ENCODE measurements around the gene SHISA5. TPM values are rescaled to one million over a fixed set of nuclear protein-coding genes. Genes with fewer than 3 reads are reported as not detected.

Gene SHISA5
- total and polyA plus RNA-seq, 2 donors (not counting 1 experiment from before 2014, with no cell fraction given), result 147 to 183 TPM

DNA sequence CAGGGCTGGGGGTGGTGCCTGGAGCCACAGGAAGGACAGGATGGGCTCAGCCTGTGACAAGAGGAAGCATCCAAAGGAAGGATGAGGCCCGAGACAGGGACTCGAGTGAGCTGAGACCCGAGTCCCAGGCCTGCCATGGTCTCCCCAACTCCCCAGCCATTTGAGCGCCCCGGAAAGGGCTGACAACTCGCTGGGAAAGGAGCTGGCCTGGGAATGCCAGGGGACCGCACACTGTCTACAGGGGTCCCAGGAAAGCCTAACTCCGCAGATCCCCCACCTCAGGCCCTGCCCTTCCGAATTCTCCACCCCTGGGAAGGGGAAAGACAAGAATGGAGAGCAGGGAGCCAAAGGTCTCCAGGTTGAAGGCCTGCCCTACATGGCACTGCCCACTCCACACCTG is 21.0 kb upstream of the SHISA5 start:
- Histone ChIP-seq H3K79me2 (ENCODE audit: control insufficient read depth, insufficient read depth, low read length) (no peaks in the 10 kb centered on the region), H3K27me3 (replicated peaks in 1 of 4; ENCODE audit: control extremely low read depth in 1 of 4, control insufficient read depth in 3 of 4, insufficient read depth in 4 of 4, low read length in 3 of 4) (no peaks in the 10 kb centered on the region), H3K4me3 (ENCODE audit: control extremely low read depth in 1 of 5, extremely low read depth in 1 of 5, insufficient read depth in 1 of 5, low read depth in 2 of 5, low read length in 4 of 5) (no peak overlapping the region), H3K9ac (ENCODE audit: low read length) (no peak overlapping the region), H3K36me3 (replicated peaks in 1 of 2; ENCODE audit: control extremely low read depth in 1 of 2, control insufficient read depth in 1 of 2, extremely low read depth in 1 of 2, insufficient read depth in 2 of 2, low read length in 1 of 2) (no peaks in the 10 kb centered on the region), H3K27ac (ENCODE audit: low read length in 2 of 2) (no peak overlapping the region), H3K4me2 (replicated peaks; ENCODE audit: low read depth, low read length, poor library complexity, severe bottlenecking) (no peak overlapping the region), H2AFZ (ENCODE audit: insufficient read depth, low read depth, low read length, poor library complexity, severe bottlenecking) (no peak overlapping the region), H3K4me1 (ENCODE audit: control insufficient read depth in 2 of 2, insufficient read depth in 2 of 2, low read length in 2 of 2) (no peaks in the 10 kb centered on the region), H3K9me3 (ENCODE audit: control extremely low read depth in 1 of 3, control insufficient read depth in 2 of 3, insufficient read depth in 1 of 3, low read length in 2 of 3) (no peaks in the 10 kb centered on the region), H4K20me1 (ENCODE audit: control insufficient read depth, insufficient read depth, low read length, poor library complexity, severe bottlenecking) (no peaks in the 10 kb centered on the region)
- ChIA-PET CTCF (no interaction called here), POLR2A (no interaction called here)
- no peak for TF ChIP-seq EZH2 (IDR thresholded peaks at IDR 0.05; ENCODE audit: borderline replicate concordance, insufficient read depth, low read depth, low read length, poor library complexity, severe bottlenecking)
- intact Hi-C loops (cut with micrococcal nuclease), result no loop called here
- no peak overlapping the region for H3K4me3 Mint-ChIP-seq
- no peak overlapping the region for H3K27ac Mint-ChIP-seq
- no peaks in the 10 kb centered on the region for H3K4me1 Mint-ChIP-seq
- DNase-seq (no peak), ATAC-seq (ENCODE audit: low read depth) (no peak)
- no peaks in the 10 kb centered on the region for H3K9me3 Mint-ChIP-seq (ENCODE audit: insufficient read depth)
- H3K27me3 Mint-ChIP-seq, result no peaks in the 10 kb centered on the region
- WGBS (ENCODE audit: insufficient coverage), result 85% methylated on average over 6 of the region's 9 CpGs

GRCh38 chr3:48521635-48522034 is 17.7 kb upstream of the SHISA5 start:
- Histone ChIP-seq H3K27ac (ENCODE audit: low read length in 2 of 2) (no peak overlapping the region), H3K4me3 (ENCODE audit: control extremely low read depth in 1 of 5, extremely low read depth in 1 of 5, insufficient read depth in 1 of 5, low read depth in 2 of 5, low read length in 4 of 5) (no peak overlapping the region), H2AFZ (ENCODE audit: insufficient read depth, low read depth, low read length, poor library complexity, severe bottlenecking) (no peak overlapping the region), H3K27me3 (replicated peaks in 1 of 4; ENCODE audit: control extremely low read depth in 1 of 4, control insufficient read depth in 3 of 4, insufficient read depth in 4 of 4, low read length in 3 of 4) (peaks cover 0 to under 1% (median 0%) of the 10 kb centered on the region in 4 experiments), H3K9ac (ENCODE audit: low read length) (no peak overlapping the region), H3K4me2 (replicated peaks; ENCODE audit: low read depth, low read length, poor library complexity, severe bottlenecking) (no peak overlapping the region), H3K9me3 (ENCODE audit: control extremely low read depth in 1 of 3, control insufficient read depth in 2 of 3, insufficient read depth in 1 of 3, low read length in 2 of 3) (no peaks in the 10 kb centered on the region), H4K20me1 (ENCODE audit: control insufficient read depth, insufficient read depth, low read length, poor library complexity, severe bottlenecking) (no peaks in the 10 kb centered on the region), H3K4me1 (ENCODE audit: control insufficient read depth in 2 of 2, insufficient read depth in 2 of 2, low read length in 2 of 2) (no peaks in the 10 kb centered on the region), H3K79me2 (ENCODE audit: control insufficient read depth, insufficient read depth, low read length) (no peaks in the 10 kb centered on the region), H3K36me3 (replicated peaks in 1 of 2; ENCODE audit: control extremely low read depth in 1 of 2, control insufficient read depth in 1 of 2, extremely low read depth in 1 of 2, insufficient read depth in 2 of 2, low read length in 1 of 2) (no peaks in the 10 kb centered on the region)
- Mint-ChIP-seq H3K27me3 (peaks cover 3% of the 10 kb centered on the region), H3K4me3 (no peak overlapping the region), H3K9me3 (ENCODE audit: insufficient read depth) (no peaks in the 10 kb centered on the region), H3K27ac (no peak overlapping the region), H3K4me1 (no peaks in the 10 kb centered on the region)
- ChIA-PET POLR2A (no interaction called here), CTCF (interaction anchor here (1.0 kb wide), 1 partner anchor 121 kb away, joined by 3 read pairs; no protein-coding TSS in a partner anchor)
- no peak for DNase-seq
- 93% methylated on average over 5 of the region's 6 CpGs for WGBS (ENCODE audit: insufficient coverage)
- intact Hi-C loops (cut with micrococcal nuclease), result no loop called here
- TF ChIP-seq CTCF (IDR thresholded peaks at IDR 0.05) (no peak), EZH2 (IDR thresholded peaks at IDR 0.05; ENCODE audit: borderline replicate concordance, insufficient read depth, low read depth, low read length, poor library complexity, severe bottlenecking) (no peak)
- no peak for ATAC-seq (ENCODE audit: low read depth)

All from B cell (primary cell).